Central memory CD8-positive, alpha-beta T cell (primary cell): ENCODE results near the gene FOXF1.
A peak's percentile ranks its signal among the peaks of the same experiment; 100 is the strongest.

ENCODE experiments used
- ATAC-seq: fragments of 150-1000 bp; cut with Tn5 transposase; replicated peaks from 2 replicates; pipeline ENCODE4 v1.10.0; 2022; ENCODE audit warnings: mild to moderate bottlenecking, moderate FRiP score, moderate number of reproducible peaks; ENCODE audit not compliant: poor library complexity, severe bottlenecking; ENCODE audit errors: extremely low read depth
- DNase-seq, 2 donors: peaks; one replicate each; pipeline ENCODE4 v3.0.0; 2021; ENCODE audit warnings: low spot score in 2 of 2
- H3K27ac Mint-ChIP-seq: one replicate; pipeline ENCODE4 v1.8.0; 2022; ENCODE audit warnings: low read depth, mild to moderate bottlenecking, moderate library complexity, mixed read lengths
- H3K27me3 Mint-ChIP-seq: one replicate; pipeline ENCODE4 v1.8.0; 2022; ENCODE audit warnings: mixed read lengths
- H3K36me3 Mint-ChIP-seq: one replicate; pipeline ENCODE4 v1.8.0; 2022; ENCODE audit warnings: mild to moderate bottlenecking, moderate library complexity, mixed read lengths; ENCODE audit not compliant: insufficient read depth
- H3K4me1 Mint-ChIP-seq: one replicate; pipeline ENCODE4 v1.8.0; 2022; ENCODE audit warnings: mixed read lengths
- H3K4me3 Mint-ChIP-seq: one replicate; pipeline ENCODE4 v1.8.0; 2022; ENCODE audit warnings: mild to moderate bottlenecking, moderate library complexity, mixed read lengths
- H3K9me3 Mint-ChIP-seq: one replicate; pipeline ENCODE4 v1.8.0; 2022; ENCODE audit warnings: mixed read lengths

The FOXF1 gene

GRCh38 chr16:86511317-86512161 is 1.2 kb downstream of the FOXF1 start:
- Mint-ChIP-seq H3K27me3 (peaks cover 78% of the 10 kb centered on the region), H3K36me3 (peaks cover 12% of the 10 kb centered on the region), H3K4me3 (peak overlapping the region; percentile 62), H3K9me3 (no peaks in the 10 kb centered on the region), H3K27ac (no peak overlapping the region), H3K4me1 (peaks cover 18% of the 10 kb centered on the region)
- ATAC-seq (no peak), DNase-seq (no peak)

GRCh38 chr16:86512301-86512859 is 2.1 kb downstream of the FOXF1 start:
- ATAC-seq = no peak
- peaks cover 12% of the 10 kb centered on the region for H3K36me3 Mint-ChIP-seq
- no peak overlapping the region for H3K27ac Mint-ChIP-seq
- H3K4me3 Mint-ChIP-seq = no peak overlapping the region
- DNase-seq = no peak
- H3K4me1 Mint-ChIP-seq = peaks cover 17% of the 10 kb centered on the region
- H3K27me3 Mint-ChIP-seq = peaks cover 78% of the 10 kb centered on the region
- no peaks in the 10 kb centered on the region for H3K9me3 Mint-ChIP-seq

GRCh38 chr16:86512860-86513470 is 2.6 kb downstream of the FOXF1 start:
- Mint-ChIP-seq H3K4me1 (peaks cover 12% of the 10 kb centered on the region), H3K27ac (no peak overlapping the region), H3K9me3 (no peaks in the 10 kb centered on the region), H3K27me3 (peaks cover 78% of the 10 kb centered on the region), H3K4me3 (no peak overlapping the region), H3K36me3 (peaks cover 9% of the 10 kb centered on the region)
- DNase-seq (no peak), ATAC-seq (no peak)

GRCh38 chr16:86513471-86514277 is 3.3 kb downstream of the FOXF1 start:
- peaks cover 8% of the 10 kb centered on the region for H3K36me3 Mint-ChIP-seq
- H3K4me3 Mint-ChIP-seq = no peak overlapping the region
- DNase-seq = no peak
- no peak for ATAC-seq
- H3K27ac Mint-ChIP-seq = no peak overlapping the region
- H3K9me3 Mint-ChIP-seq = no peaks in the 10 kb centered on the region
- peaks cover 82% of the 10 kb centered on the region for H3K27me3 Mint-ChIP-seq
- H3K4me1 Mint-ChIP-seq = peaks cover 11% of the 10 kb centered on the region

GRCh38 chr16:86514481-86515376 is 4.4 kb downstream of the FOXF1 start:
- no peak overlapping the region for H3K27ac Mint-ChIP-seq
- no peak overlapping the region for H3K4me3 Mint-ChIP-seq
- H3K27me3 Mint-ChIP-seq = peaks cover 83% of the 10 kb centered on the region

GRCh38 chr16:86515413-86515776 is 5.1 kb downstream of the FOXF1 start:
- Mint-ChIP-seq H3K27ac (no peak overlapping the region), H3K4me1 (peaks cover 16% of the 10 kb centered on the region), H3K4me3 (no peak overlapping the region), H3K9me3 (no peaks in the 10 kb centered on the region), H3K27me3 (peaks cover 89% of the 10 kb centered on the region), H3K36me3 (peaks cover 6% of the 10 kb centered on the region)
- DNase-seq (no peak), ATAC-seq (no peak)

More at GRCh38 chr16:86514481-86515376, 4.4 kb downstream of the FOXF1 start:
- no peaks in the 10 kb centered on the region for H3K9me3 Mint-ChIP-seq
- peaks cover 6% of the 10 kb centered on the region for H3K36me3 Mint-ChIP-seq
- ATAC-seq (no peak), DNase-seq (no peak)
- peaks cover 13% of the 10 kb centered on the region for H3K4me1 Mint-ChIP-seq

- DNase-seq (no peak), ATAC-seq (no peak)
- Mint-ChIP-seq H3K4me3 (no peak overlapping the region), H3K4me1 (peaks cover 16% of the 10 kb centered on the region), H3K36me3 (peaks cover 6% of the 10 kb centered on the region), H3K27ac (no peak overlapping the region), H3K27me3 (peaks cover 95% of the 10 kb centered on the region), H3K9me3 (no peaks in the 10 kb centered on the region)
Observed at GRCh38 chr16:86515777-86516622, 5.7 kb downstream of the FOXF1 start.

GRCh38 chr16:86516623-86517003 is 6.3 kb downstream of the FOXF1 start:
- DNase-seq (no peak), ATAC-seq (no peak)
- Mint-ChIP-seq H3K4me3 (no peak overlapping the region), H3K36me3 (peaks cover 4% of the 10 kb centered on the region), H3K4me1 (peaks cover 14% of the 10 kb centered on the region), H3K9me3 (no peaks in the 10 kb centered on the region), H3K27me3 (peaks cover 96% of the 10 kb centered on the region), H3K27ac (no peak overlapping the region)

- Mint-ChIP-seq H3K4me3 (no peak overlapping the region), H3K27me3 (peaks cover 95% of the 10 kb centered on the region), H3K4me1 (peaks cover 11% of the 10 kb centered on the region)
Observed at GRCh38 chr16:86517033-86517432, 6.7 kb downstream of the FOXF1 start.

GRCh38 chr16:86517652-86518258 is 7.4 kb downstream of the FOXF1 start:
- ATAC-seq (no peak), DNase-seq (no peak)
- no peak overlapping the region for H3K4me3 Mint-ChIP-seq
- H3K27me3 Mint-ChIP-seq = peaks cover 94% of the 10 kb centered on the region
- peaks cover 2% of the 10 kb centered on the region for H3K36me3 Mint-ChIP-seq
- H3K27ac Mint-ChIP-seq = no peak overlapping the region
- peaks cover 11% of the 10 kb centered on the region for H3K4me1 Mint-ChIP-seq
- H3K9me3 Mint-ChIP-seq = no peaks in the 10 kb centered on the region

More at GRCh38 chr16:86517033-86517432, 6.7 kb downstream of the FOXF1 start:
- Mint-ChIP-seq H3K36me3 (peaks cover 3% of the 10 kb centered on the region), H3K9me3 (no peaks in the 10 kb centered on the region), H3K27ac (no peak overlapping the region)
- no peak for ATAC-seq
- no peak for DNase-seq
